M059J (cell line): ENCODE results near the gene UGP2. TPM values are rescaled to one million over a fixed set of nuclear protein-coding genes. Genes with fewer than 3 reads are reported as not detected.
"Not testable (repeated sequence)": the region's sequence is repeated elsewhere in the genome, so short reads cannot be mapped to it uniquely, and the experiment has no call there.

Experiments used
- DNase-seq: peaks from one replicate; pipeline ENCODE4 v3.0.0-alpha.2; 2012; ENCODE audit warnings: low read depth
- total RNA-seq: library from RNA; depleted of rRNA; stranded (reverse); fragments of >200 nt; shearing (Covaris generic); gene quantifications from 2 replicates; pipeline ENCODE4 v1.2.3, GENCODE V29; 2014

Gene UGP2
- total RNA-seq, 1 experiment from 2014 or later, result 125 TPM

DNA sequence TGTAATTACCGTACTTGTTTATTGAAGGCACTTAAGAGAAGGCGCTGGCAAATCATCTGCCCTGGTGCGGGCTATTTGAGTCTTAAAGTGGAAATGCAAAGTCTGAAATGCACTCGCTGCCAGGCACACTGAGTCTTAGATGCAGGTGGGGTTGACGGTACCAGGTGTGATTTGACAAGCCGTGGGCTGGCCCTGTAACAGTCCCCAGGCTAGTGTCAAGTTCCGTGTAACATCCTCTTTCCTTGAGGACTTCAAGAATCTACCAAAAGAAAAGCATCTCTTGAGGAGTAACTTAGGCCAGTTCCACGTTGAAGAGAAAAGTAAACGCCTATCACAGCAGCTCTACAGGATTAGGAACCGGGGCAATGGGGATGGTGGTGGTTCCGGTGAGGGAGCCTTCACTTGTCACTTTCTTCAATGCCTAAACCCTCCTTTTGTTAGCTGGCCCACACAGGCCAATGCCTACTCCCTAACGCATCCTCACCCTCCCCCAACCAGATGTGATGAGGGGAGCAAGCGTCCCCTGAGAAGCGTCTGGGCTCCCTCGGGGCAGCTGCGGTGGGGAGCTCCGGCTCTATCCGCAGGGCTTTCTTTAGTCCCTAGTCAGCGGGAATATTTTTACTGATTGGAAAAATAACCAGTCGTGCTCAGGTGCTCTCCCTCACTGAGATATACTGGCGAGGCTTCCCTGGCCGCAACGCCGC lies 1.5 kb upstream of the UGP2 start:
- no peak for DNase-seq

DNA sequence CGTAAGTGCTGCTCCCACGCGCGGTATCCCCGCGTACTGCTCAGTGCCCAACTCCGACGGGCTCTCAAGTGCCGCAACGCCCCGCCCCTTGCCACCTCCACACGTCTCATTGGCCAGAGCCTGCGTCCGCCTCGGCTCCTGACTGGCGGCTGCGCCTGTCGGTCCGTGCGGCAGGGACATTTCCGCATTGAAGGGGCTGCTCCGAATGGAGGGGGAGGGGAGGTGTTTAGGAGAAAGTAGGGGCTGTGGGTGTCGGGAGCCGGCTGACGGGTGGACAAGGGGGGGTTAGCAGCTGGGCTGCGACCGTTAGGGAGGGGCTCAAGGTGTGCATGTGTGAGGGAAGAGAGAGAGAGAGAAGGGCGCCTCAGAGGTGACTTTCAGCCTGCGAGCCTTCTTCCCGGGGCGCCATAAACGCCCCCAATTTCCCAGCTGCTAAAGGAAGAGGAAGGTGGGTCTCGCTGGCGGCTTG lies 877 bp upstream of the UGP2 start:
- DNase-seq, result peak; percentile 97

DNA sequence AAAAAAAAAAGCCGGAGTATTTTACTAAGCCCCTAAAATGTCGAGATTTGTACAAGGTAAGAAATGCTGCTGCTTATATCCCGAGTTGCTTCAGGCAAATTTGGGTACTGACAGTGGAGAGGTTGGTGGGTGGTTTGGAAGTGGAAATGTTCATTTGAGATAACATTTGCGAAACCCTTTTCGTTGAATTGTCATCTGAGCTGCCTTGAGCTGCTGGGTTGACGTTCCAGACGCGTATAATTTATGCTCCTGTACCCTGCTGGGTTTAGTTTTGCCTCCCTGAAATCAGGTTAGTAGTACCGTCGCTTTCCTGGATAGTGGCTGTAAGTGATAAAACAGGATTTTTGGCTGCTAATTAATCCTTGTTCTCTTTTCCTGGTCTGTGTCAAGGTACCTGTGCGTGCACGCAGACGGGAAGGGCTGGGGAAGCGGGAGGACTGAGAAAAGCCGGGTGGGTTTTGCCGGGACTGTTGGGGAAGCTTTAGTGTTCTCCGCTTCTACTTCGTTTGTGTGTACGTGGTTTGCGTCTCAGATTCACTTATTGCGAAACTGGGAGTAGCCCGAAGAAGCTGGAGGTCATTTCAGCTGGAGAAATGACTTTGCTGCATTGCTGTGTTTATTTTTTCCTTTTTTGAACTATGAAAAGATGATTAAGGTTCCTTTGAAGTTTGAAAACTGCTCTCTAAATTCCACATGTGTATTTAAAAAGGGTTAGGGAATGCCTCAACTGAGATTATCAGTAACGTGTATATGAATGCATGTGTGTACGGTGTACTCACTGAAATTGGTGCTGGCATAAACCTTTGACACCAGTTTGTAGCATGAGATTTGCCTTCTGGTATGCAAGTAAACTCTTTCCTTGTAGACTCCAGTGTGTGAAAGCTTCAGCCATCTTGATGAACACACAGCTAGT lies 709 bp downstream of the UGP2 start:
- DNase-seq, result peak; percentile 62

DNA sequence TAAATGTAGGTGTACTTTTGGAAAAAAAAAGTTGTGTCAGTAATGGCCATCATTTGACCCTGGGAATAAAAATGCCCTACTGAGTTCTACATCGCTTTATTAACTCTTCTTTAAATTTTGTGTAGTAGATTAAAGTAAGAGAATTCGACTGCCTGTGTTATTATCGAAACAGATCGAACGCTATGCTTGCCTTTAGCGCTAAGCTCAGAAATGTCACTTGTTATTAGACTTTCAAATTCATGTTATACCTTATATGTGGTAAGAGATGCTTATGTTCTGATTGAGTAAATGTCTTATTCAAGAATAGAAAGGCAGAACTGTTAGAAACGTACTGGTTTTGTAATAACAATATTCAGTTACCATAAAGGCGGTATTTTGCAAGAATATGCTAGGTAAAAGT lies 1.4 kb downstream of the UGP2 start:
- no peak for DNase-seq

DNA sequence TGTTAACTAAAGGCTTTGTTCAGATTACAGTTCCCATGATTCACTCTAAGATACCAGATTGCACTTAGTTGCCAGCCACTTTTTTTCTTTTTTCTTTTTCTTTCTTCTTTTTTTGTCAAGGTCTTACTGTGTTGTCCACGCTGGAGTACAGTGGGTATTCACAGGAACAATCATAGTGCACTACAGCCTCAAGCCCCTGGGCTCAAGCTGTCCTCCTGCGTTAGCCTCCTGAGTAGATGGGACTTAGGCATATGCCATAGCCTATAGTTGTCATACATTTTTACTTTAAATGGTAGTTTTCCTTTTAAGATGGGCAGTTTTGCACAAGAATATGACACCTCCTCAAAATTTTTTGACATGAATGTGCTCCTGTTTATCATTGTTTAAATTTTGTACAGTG lies 2.1 kb downstream of the UGP2 start:
- no peak for DNase-seq

DNA sequence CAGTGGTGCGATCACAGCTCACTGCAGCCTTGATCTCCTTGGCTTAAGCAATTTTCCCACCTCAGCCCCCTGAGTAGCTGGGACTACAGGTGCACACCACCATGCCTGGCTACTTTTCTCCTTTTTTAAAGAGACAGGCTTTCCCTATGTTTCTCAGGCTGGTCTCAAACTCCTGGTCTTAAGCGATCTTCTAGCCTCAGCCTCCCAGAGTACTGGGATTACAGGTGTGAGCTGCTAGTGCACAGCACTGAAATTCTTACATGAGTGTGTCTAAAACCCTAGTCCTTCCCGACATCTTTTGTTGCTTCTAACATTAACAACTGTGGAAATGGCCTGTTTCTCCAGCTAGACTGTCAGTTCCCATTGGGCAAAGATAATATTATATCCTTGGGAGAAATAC lies 2.9 kb downstream of the UGP2 start:
- DNase-seq, result no peak

DNA sequence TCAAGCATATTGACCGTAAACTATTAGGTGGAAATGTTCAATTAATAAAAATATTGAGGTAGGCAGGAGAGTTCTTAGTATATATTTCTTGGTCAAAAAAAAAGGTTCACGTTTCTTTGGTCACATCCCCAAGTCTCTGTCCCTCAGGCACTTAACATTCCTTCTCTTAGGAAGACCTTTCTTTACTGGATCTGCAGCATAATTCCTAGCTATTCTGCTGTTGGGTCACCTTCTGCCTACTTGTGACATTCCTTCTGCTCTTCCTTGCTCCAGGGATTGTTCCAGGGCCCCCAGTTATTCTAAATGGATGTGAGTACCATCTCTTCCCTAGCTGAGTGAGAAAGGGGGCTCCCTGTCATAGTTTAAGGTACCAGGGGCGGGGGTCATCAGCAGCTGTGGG lies 4.2 kb downstream of the UGP2 start:
- DNase-seq, result no peak

DNA sequence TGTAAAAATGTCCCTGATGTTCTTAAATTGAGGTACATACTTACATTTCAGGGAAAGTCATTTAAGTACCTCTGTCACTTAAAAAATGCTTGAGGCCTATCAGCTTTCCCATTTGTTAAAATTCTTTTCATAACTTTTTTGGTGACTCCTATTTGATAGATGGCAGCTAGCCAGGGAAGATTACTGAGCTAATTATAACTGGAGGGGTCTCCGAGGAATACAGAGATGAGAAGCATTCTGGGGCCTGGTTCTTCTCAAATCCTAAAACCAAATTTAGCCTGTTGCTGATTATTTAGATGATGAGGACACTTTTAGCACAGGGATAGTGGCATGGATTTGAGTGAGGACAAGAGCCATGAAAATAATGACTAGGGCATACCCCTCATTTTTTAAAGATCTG lies 4.8 kb downstream of the UGP2 start:
- no peak for DNase-seq

DNA sequence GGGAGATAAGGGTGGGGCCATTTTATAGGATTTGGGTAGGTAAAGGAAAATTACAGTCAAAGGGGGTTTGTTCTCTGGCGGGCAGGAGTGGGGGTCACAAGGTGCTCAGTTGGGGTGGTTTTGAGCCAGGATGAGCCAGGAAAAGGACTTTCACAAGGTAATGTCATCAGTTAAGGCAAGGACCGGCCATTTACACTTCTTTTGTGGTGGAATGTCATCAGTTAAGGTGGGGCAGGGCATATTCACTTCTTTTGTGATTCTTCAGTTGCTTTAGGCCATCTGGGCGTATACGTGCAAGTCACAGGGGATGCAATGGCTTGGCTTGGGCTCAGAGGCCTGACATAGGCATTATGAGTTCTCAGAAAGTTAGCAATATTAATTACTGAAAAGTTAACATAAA lies 5.9 kb downstream of the UGP2 start:
- not testable (repeated sequence) for DNase-seq

DNA sequence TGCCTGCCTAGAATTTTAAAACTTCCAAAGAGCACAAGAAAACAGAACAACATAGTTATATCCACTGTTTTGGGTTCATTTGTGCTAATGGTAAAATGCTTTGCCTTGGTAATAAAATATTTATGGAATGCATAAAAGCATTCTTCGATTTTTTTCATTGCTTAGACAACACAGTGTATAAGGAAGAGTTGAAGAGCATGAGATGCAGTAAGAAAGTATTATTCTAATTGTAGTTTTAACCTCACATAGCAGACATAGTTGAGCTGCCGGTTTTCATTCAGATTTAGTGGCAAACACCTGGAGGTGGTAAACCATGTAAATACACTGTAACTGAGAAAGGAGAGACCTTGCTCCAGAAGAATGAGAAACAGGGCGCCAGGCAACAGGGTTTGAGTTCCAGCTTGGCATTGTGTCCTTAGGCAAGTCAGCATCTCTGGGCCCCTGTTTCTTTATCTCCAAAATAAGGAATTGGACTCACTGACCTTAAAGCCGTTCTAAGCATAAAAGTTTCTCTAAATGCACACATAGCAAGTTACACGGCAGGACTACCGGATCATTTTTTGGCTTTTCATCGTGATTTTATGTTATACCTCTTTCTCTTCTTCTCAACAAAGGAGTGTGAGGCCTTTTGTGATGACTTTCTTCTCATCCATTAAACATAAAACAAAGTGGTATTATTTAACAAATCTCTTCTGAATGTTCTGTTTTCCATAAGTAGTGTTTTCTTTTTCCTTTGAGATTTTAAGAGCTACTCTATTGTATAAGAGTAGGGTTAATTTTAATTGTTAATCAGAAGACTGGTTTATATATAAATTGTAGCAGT lies 7.9 kb downstream of the UGP2 start:
- no peak for DNase-seq

DNA sequence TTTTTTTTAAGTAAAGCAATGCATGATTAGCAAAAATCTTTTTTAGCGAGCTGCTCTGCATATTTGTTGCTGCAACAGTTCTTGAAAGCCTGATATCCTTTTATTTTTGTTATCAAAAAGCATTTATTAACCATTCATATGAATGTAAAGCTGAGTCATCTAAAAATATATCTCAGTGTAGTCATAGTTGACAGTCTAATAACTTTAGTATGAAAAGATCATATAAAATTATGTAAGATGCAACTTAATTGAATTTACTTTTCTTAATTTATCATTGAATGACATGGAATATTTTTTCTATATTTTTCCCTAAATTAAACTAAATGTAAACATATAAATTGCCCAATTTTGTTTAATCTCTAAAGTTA lies 8.5 kb downstream of the UGP2 start:
- DNase-seq, result no peak

DNA sequence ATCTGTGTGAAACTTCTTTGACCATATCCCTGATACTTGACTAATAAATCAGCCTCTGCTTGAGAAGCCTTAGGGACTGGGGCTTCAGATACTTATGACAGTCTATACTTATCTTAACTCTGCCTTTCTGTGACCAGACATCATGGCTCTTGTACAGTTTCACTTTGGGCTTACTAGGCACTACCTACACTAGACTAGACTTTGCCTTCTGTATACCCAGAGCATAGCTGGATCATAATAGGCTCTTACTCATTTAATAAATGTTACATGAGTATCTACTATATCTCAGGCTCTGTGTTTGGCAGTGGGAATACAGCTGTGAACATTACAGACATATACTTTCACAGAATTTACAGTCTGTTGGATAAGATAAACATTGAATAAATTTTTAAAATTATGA lies 9.0 kb downstream of the UGP2 start:
- no peak for DNase-seq

DNA sequence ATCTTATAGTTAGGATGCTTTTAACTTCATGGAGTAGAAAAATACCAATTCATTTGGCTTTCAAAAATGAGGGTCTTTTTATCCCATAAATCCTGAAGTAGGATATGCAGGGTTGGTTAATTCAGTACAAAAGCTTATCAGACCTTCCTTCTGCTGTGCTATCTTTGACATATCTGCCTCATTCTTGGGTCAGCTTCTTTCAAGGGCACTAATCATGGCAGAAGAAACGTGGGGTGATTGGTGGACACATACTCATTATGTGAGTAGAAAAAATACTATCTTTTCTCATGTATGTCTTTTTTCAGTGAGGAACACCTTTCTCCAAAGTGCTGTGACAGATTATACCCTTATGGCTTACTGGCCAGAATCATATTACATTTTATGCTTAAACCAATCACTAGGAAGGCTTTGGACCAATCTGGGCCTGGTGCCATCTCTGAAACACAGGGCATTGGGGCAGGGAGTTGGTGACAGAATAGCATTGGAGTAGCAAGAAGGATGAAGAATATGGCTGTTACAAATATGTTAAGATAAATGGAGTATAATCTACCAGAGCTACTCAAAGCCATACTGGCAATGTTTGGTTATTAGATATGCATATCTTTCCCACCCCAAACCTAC lies 10.1 kb downstream of the UGP2 start:
- peak; percentile 27 for DNase-seq

DNA sequence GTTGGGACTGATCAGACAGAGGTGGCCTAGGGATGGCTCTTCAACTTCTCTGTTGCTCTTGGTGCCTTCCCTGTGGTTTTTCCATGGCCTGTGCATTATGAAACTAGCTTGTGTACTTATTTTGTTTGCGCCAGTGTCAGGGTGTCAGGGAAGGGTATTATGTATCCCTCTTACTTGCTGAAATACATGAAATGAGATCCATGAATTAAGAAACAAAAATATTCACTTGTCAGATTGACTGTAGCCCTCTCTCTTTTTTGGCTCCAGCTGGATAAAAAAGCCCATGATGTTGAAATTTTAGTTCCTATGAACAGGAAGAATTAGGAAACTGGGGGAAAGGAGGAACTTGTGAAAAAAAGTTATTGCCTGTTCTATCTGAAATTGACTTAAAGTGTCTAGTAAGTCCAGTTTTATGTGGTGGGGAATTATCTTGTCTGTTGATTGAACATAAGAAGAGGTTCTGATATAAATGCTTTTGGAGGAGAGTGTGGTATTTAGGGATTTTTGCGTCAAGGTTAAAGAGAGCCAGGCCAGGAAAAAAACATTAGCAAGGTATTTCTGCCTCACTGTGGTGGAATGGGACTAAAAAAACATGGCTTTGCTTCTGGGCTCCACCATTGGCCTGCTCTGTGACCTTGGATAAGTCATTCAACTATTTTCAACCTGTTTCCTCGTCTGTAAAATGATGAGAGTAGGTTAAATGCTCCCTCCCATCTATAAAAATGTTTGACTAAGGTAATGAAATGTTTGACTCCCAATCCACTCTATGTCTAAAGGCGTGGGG lies 12.0 kb downstream of the UGP2 start:
- DNase-seq, result no peak

DNA sequence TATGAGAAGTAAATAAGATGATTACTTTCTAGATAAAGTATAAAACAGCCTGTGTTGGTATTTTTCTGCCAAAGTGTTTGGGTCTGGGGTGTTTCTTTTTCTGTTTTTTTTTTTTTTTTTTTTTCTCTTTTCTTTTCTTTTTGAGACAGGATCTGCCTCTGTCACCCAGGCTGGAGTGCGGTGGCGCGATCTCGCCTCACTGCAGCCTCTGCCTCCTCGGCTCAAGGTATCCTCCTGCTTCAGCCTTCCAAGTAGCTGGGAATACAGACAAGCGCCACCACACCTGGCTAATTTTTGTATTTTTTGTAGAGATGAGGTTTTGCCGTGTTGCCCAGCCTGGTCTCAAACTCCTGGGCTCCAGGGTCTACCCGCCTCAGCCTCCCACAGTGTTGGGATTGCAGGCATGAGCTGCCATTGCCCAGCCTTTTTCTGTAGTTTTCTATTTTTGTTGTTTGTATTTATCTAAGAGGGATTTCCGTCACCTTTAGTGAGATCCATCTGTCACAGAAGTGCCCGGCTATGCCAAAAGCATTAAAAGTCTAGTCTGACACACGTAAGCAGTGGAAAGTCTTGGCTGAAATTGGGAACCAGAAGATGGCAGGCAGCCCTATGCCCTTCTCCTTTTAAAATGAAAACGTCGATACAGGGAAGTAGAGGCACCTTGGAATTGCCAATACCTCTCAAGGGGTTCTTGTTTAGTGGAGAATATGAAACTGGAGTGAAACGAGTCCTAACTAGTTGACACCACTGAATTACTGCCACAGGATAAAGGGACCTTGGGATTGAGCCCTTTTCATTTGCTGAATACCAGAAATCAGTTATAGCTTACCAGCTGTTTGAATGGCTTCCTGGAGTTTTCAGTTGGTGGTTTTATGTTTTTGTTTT lies 14.0 kb downstream of the UGP2 start:
- no peak for DNase-seq

DNA sequence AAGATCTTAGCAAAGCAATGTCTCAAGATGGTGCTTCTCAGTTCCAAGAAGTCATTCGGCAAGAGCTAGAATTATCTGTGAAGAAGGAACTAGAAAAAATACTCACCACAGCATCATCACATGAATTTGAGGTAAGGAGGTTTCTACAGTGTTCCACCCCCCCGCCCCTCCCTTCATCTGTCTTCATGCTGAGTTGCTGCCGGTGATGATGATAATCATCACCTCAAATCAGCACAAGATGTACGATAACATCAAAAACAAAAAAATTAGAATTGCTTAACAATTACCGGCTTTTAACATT lies 14.6 kb downstream of the UGP2 start:
- DNase-seq, result no peak

DNA sequence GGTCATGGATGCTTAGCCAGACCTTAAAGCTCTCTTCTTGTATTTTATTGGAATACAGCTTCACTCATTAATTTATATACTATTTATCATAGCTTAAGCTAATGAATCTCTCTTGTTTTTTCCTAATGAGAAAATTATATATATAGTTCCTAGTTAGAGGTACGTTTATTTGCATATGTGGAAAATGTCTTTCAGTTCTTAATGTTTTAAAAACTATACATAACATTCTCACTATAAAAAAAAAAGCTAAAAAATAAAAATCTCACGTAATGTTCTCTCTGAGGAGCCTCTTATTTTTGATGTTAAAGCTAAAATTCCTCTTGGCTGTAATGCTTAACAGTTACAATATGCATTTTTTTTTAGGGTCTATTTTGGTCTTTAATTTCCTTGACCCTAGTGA lies 16.6 kb downstream of the UGP2 start:
- no peak for DNase-seq

DNA sequence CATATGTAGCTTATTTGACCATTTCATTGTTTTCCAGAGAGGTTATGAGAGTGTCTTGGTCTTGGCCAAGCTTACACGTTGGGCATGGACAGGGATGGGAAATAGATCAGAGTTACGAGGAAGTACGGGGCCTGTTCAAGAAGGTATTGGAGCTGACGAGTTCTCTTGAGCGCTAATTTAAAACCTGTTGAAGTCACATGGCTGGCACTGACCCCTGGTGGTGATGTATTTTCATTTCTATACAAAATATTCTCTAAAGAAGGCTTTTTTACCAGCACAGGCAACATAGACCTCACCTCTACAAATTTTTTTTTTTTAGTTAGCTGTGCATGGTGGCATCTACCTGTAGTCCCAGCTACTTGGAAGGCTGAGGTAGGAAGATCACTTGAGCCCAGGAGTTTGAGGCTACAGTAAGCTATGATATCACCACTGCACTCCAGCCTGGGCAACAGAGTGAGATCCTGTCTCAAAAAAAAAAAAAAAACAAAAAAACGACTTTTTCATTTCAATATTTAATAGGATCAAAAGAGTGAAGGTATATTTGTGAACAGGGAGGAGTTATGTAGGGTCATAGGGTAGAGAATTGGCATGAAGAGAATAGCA lies 19.6 kb downstream of the UGP2 start:
- DNase-seq, result peak; percentile 22

DNA sequence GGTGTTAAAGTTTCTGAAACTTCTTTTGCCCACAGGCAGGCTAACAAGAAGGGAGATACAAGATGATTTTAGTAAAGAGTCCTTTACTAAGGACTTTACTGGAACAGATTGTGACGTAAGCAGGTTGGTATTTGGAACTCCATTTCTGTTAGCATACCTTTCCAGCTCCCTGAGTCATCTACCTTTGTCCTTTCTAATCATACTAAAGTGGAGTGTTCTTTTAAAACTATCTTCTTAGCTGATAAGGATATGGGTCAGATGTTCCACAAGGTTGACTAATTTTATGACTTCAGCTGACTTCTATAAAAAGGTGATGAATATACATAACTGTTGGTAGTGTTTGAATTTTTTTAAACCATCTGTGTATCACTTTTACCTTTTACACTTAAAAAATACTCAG lies 21.1 kb downstream of the UGP2 start:
- peak; percentile 86 for DNase-seq

DNA sequence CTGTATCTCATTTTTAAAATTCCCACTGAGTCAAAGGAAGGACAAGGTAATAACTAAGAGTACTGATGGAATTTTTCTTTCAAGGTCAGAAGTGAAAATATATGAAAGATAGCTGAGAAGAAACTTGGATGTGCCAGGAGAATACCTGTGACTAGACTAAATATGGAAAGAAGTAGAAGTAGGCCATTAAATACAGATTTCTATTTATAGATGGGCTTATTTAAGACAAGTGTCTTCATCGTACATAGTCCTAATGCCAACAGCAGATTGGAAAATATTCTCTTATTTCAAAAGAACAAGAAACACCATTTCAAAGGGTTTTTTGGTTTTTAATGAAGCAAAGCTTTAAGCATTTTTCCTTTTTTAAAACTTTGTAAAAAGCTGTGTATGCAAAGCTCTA lies 22.0 kb downstream of the UGP2 start:
- DNase-seq, result no peak
